HL-60/S4 treated with phorbol 12-myristate 13-acetate at 8.2 ng/mL for 4 days and 3 days (cell line): ENCODE data around the gene ATP2B1.

ENCODE experiments used
- in situ Hi-C: fragments of 300-500 bp; cut with MboI; formaldehyde crosslinking; loops from 2 replicates; pipeline ENCODE4 v1.15.0; 2022; ENCODE audit warnings: low sequenced_read_pairs

Gene ATP2B1

GRCh38 chr12:89544022-89544421 lies 164.6 kb downstream of the ATP2B1 start:
- in situ Hi-C loops, result no loop called here

- in situ Hi-C loops, result no loop called here
Observed at GRCh38 chr12:89542912-89543592, 165.6 kb downstream of the ATP2B1 start.

- in situ Hi-C loops, result no loop called here
Observed at GRCh38 chr12:89542236-89542635, 166.4 kb downstream of the ATP2B1 start.

- in situ Hi-C loops, result no loop called here
Observed at GRCh38 chr12:89540586-89540985, 168.1 kb downstream of the ATP2B1 start.

- in situ Hi-C loops, result no loop called here
Observed at GRCh38 chr12:89539426-89540223, 169.0 kb downstream of the ATP2B1 start.

GRCh38 chr12:89538897-89539296 lies 169.7 kb downstream of the ATP2B1 start:
- in situ Hi-C loops, result no loop called here
